HepG2 (cell line): ENCODE measurements around the gene MTHFD1L. TPM values are rescaled to one million over a fixed set of nuclear protein-coding genes. Genes with fewer than 3 reads are reported as not detected.
A peak's percentile ranks its signal among the peaks of the same experiment; 100 is the strongest.

ENCODE experiments used
- ATAC-seq: fragments of 200-7000 bp; cut with Tn5 transposase; 3 replicates; pipeline ENCODE4 v1.9.1; 2020; ENCODE audit warnings: mild to moderate bottlenecking, moderate library complexity
- BruUV-seq: library from RNA; stranded (reverse); fragments of 400-500 nt; replicated peaks from 2 replicates; lab custom pipeline; 2021; lab: Mats Ljungman, UMichigan
- CTCF ChIA-PET: fragments of 300-600 bp; formaldehyde crosslinking; extraction: SDS; loops from one replicate; lab custom pipeline; 2021; ENCODE audit warnings: low total read pairs, inconsistent platforms, low intra/inter-chr PET ratio; lab: Yijun Ruan, JAX
- POLR2A ChIA-PET: fragments of 350-600 bp; sonication (Branson Sonifier 250); formaldehyde crosslinking; loops from one replicate; lab custom pipeline; 2020; ENCODE audit warnings: antibody characterized with exemption, inconsistent platforms; lab: Yijun Ruan, JAX
- DNase-seq: peaks from one replicate; pipeline ENCODE4 v3.0.0-alpha.2; 2015; ENCODE audit warnings: low spot score
- FAIRE-seq: peaks from 3 replicates; lab custom pipeline; 2011; peaks lifted over from hg19 to GRCh38; lab: Jason Lieb, UNC
- H2AFZ ChIP-seq: one replicate; pipeline ENCODE4 v1.6.1; 2011; ENCODE audit warnings: low read length, inconsistent platforms
- H3K27ac ChIP-seq: fragments of 300-600 bp; 3 replicates; pipeline ENCODE4 v1.8.0; 2011; ENCODE audit warnings: mixed run types, mild to moderate bottlenecking, mixed read lengths, low read length, inconsistent platforms; ENCODE audit not compliant: insufficient read depth; ENCODE audit errors: extremely low read length
- H3K27me3 ChIP-seq, 2 experiments: fragments of 200-600 bp in 1 of 2; 2 replicates in 1 of 2; 3 replicates in 1 of 2; pipeline versions ENCODE4 v1.6.0 to v1.8.0; 2011; ENCODE audit warnings: low read length in 2 of 2, mild to moderate bottlenecking in 2 of 2, moderate library complexity in 2 of 2, inconsistent platforms in 1 of 2; ENCODE audit not compliant: insufficient read depth in 2 of 2, control insufficient read depth in 1 of 2
- H3K36me3 ChIP-seq, 2 experiments: fragments of 200-600 bp in 1 of 2; replicated peaks in 1 of 2; 2 replicates in 1 of 2; 3 replicates in 1 of 2; pipeline versions ENCODE4 v1.5.1 to v1.8.0; 2011; ENCODE audit warnings: low read length in 2 of 2, inconsistent platforms in 1 of 2; ENCODE audit not compliant: insufficient read depth in 2 of 2, control insufficient read depth in 1 of 2
- H3K4me1 ChIP-seq: 2 replicates; pipeline ENCODE4 v1.5.1; 2012; ENCODE audit warnings: low read length, inconsistent platforms; ENCODE audit not compliant: insufficient read depth
- H3K4me2 ChIP-seq: 2 replicates; pipeline ENCODE4 v1.6.0; 2011; ENCODE audit warnings: low read depth, low read length, inconsistent platforms
- H3K4me3 ChIP-seq, 3 experiments: fragments of 200-600 bp in 1 of 3; sonication (generic), shearing (Covaris generic) in 1 of 3; replicated peaks in 1 of 3; 2 replicates each; pipeline ENCODE4 v1.5.1; 2011 to 2016; ENCODE audit warnings: low read length in 3 of 3, inconsistent platforms in 2 of 3, low read depth in 2 of 3, mild to moderate bottlenecking in 2 of 3, control low read depth in 1 of 3, mixed read lengths in 1 of 3; ENCODE audit not compliant: insufficient read depth in 1 of 3
- H3K79me2 ChIP-seq: one replicate; pipeline ENCODE4 v1.6.1; 2011; ENCODE audit warnings: low read length, inconsistent platforms; ENCODE audit not compliant: insufficient read depth
- H3K9ac ChIP-seq: 2 replicates; pipeline ENCODE4 v1.6.0; 2011; ENCODE audit warnings: mild to moderate bottlenecking, low read depth, low read length, inconsistent platforms; ENCODE audit not compliant: insufficient read depth
- H3K9me3 ChIP-seq: 2 replicates; pipeline ENCODE4 v1.5.1; 2012; ENCODE audit warnings: mild to moderate bottlenecking, low read length
- H4K20me1 ChIP-seq: 2 replicates; pipeline ENCODE4 v1.6.0; 2011; ENCODE audit warnings: inconsistent platforms, mild to moderate bottlenecking, low read length, moderate library complexity; ENCODE audit not compliant: insufficient read depth
- FOXA3 ChIP-seq: IDR thresholded peaks from 2 replicates; pipeline ENCODE4 v1.6.1; 2016; ENCODE audit warnings: missing genetic modification reagents, missing compliant biosample characterization
- MAX ChIP-seq: IDR thresholded peaks from 2 replicates; pipeline ENCODE4 v1.6.1; 2012; ENCODE audit warnings: inconsistent platforms
- SMC3 ChIP-seq: IDR thresholded peaks from 2 replicates; pipeline ENCODE4 v1.6.1; 2011; ENCODE audit warnings: low read length, improper control_type of control experiment
- UBTF ChIP-seq: sonication (generic); formaldehyde crosslinking; IDR thresholded peaks from 2 replicates; pipeline ENCODE4 v1.4.0; 2020; ENCODE audit warnings: mild to moderate bottlenecking, missing genetic modification reagents
- ZBTB33 ChIP-seq: sonication (generic); formaldehyde crosslinking; IDR thresholded peaks from 2 replicates; pipeline ENCODE4 v1.4.0; 2020; ENCODE audit warnings: missing genetic modification reagents
- ZHX2 ChIP-seq, 2 experiments: sonication (generic) in 1 of 2; formaldehyde crosslinking in 1 of 2; IDR thresholded peaks; 2 replicates each; pipeline versions ENCODE4 v1.6.1 to v1.9.0; 2014 to 2022; ENCODE audit warnings: antibody characterized with exemption in 1 of 2, borderline replicate concordance in 1 of 2, inconsistent platforms in 1 of 2, low read depth in 1 of 2, missing genetic modification reagents in 1 of 2
- ZNF670 ChIP-seq: sonication (generic); formaldehyde crosslinking; IDR thresholded peaks from 2 replicates; pipeline ENCODE4 v1.8.0; 2022; ENCODE audit warnings: mild to moderate bottlenecking, missing genetic modification reagents, borderline replicate concordance
- ZNF687 ChIP-seq: sonication (generic); formaldehyde crosslinking; IDR thresholded peaks from 2 replicates; pipeline ENCODE4 v1.5.1; 2020; ENCODE audit warnings: mild to moderate bottlenecking, missing genetic modification reagents, moderate library complexity
- WGBS: methylation state at CpG from one replicate; pipeline ENCODE4 v1.1.6; 2017; ENCODE audit warnings: low lambda C conversion rate; 5-methylcytosine and 5-hydroxymethylcytosine counted together
- in situ Hi-C: cut with HindIII; loops from 2 replicates; pipeline ENCODE4 v1.10.0; 2017; ENCODE audit warnings: low pct_unique_long_range_greater_than_20kb; ENCODE audit not compliant: extremely low pct_ligation_motif_present
- intact Hi-C: fragments of 100-400 bp; cut with micrococcal nuclease; formaldehyde crosslinking; loops from one replicate; pipeline ENCODE4 v1.10.0; 2022; ENCODE audit not compliant: unreplicated experiment
- polyA plus RNA-seq, 8 experiments: library from polyadenylated mRNA; depleted of rRNA in 3 of 8; stranded (reverse) in 7 of 8; unstranded in 1 of 8; fragments of >200 nt; fragmentation: Illumina TruSeq in 4 of 8; extraction: Trizol in 4 of 8; gene quantifications; 2 replicates each; pipeline versions ENCODE4 v1.2.1 to v1.2.3, GENCODE V29; 2011 to 2016; ENCODE audit warnings: low read depth in 4 of 8, missing spikeins in 1 of 8, mixed read lengths in 1 of 8; ENCODE audit not compliant: insufficient read depth in 1 of 8
- total RNA-seq, 5 experiments: library from RNA; depleted of rRNA; stranded (reverse); fragments of >200 nt; fragmentation: Illumina TruSeq; extraction: Trizol; gene quantifications; 2 replicates each; pipeline ENCODE4 v1.2.3, GENCODE V29; 2016; ENCODE audit warnings: low read depth in 1 of 5

The MTHFD1L gene
- total and polyA plus RNA-seq, 2 of the 13 experiments (the other 11 are each of a cell fraction or from before 2014, with no cell fraction given) = 24.0 to 39.6 TPM

GRCh38 chr6:151112130-151112529 is 246.6 kb downstream of the MTHFD1L start:
- CTCF ChIA-PET = no interaction called here
- ATAC-seq (peak; percentile 63), DNase-seq (peak; percentile 57), FAIRE-seq (no peak)
- Histone ChIP-seq H3K9ac (no peak overlapping the region), H3K4me3 (no peak overlapping the region), H3K9me3 (no peaks in the 10 kb centered on the region), H2AFZ (no peak overlapping the region), H3K4me2 (no peak overlapping the region), H3K27ac (no peak overlapping the region), H3K4me1 (peaks cover 41% of the 10 kb centered on the region), H3K27me3 (no peaks in the 10 kb centered on the region), H3K36me3 (no peaks in the 10 kb centered on the region), H4K20me1 (no peaks in the 10 kb centered on the region), H3K79me2 (no peaks in the 10 kb centered on the region)
- BruUV-seq = no TSS peak
- intact Hi-C loops = no loop called here
- POLR2A ChIA-PET = interaction anchor here (1.4 kb wide), 1 partner anchor 17 kb away, joined by 6 read pairs; no protein-coding TSS in a partner anchor
- in situ Hi-C loops = no loop called here
- WGBS = 67% methylated on average over 4 of the region's 4 CpGs
- TF ChIP-seq MAX = 0 out of 2 replicates have a peak, but pooled peaks have one; percentile 12
- TF ChIP-seq ZNF670 = no peak
- TF ChIP-seq UBTF (CRISPR knock-in tag) = no peak
- TF ChIP-seq SMC3 = peak; percentile 25; the same call in 1 of the 2 replicates
- no peak for TF ChIP-seq FOXA3 (CRISPR knock-in tag)
- TF ChIP-seq ZBTB33 (CRISPR knock-in tag) = peak; percentile 21; the same call in 1 of the 2 replicates
- 0 out of 2 replicates have a peak, but pooled peaks have one; percentile 15 for TF ChIP-seq ZHX2 (IDR thresholded peaks at IDR 0.05; ENCODE audit: low read depth)
- TF ChIP-seq ZHX2 (CRISPR knock-in tag; IDR thresholded peaks at IDR 0.05; ENCODE audit: borderline replicate concordance) = no peak
- 0 out of 2 replicates have a peak, but pooled peaks have one; percentile 23 for TF ChIP-seq ZNF687
